Stimulated activated CD8-positive, alpha-beta memory T cell treated with anti-CD3 and anti-CD28 coated beads, Interleukin-12 subunit alpha, Interleukin-12 subunit beta, amount 100 ng/mL, for 24 hours (primary cell): ENCODE data around the gene PHACTR1.

Experiments used
- DNase-seq: peaks from one replicate; pipeline ENCODE4 v3.0.0-alpha.2; 2020; ENCODE audit errors: extremely low read depth

PHACTR1 gene

DNA sequence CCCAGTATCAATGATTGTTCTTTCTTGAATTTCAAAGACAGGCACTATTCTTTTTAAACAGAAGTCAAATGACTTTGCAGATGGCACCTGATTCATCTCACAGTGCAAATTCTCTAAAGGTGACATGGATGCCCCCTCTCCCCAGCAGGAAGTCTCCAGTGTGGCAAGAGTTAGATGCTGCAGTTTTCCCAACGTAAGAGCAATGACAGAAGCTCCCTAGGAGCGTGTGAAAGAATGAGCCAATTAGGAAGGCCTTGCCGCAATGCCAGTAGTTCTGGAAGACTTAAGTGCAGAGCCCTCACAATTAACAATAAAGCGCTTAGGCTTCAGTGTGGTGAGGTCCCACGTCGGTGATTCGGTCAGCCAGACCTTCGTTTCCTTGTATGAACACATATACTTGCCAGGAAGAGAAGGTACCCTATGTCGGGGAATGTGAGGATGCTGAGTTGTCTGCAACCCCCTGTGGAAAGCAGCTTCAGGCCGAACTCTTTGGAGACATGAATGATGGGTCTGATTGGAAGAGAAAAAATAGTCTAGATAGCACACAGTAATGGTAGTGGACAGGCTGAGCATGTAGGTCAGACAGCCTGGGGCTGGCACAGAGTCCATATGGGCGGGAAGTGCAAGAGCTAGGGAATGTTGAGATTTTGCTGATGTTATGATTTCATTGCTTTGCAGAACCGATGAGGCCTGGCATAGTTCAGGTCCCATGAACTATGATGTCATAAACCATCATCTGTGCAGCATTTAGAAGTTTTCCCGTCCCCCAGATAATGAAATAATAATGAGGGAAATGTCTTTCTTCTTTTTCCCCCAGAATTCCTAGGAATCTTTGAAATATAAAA lies 132.6 kb downstream of the PHACTR1 start:
- DNase-seq, result no peak

DNA sequence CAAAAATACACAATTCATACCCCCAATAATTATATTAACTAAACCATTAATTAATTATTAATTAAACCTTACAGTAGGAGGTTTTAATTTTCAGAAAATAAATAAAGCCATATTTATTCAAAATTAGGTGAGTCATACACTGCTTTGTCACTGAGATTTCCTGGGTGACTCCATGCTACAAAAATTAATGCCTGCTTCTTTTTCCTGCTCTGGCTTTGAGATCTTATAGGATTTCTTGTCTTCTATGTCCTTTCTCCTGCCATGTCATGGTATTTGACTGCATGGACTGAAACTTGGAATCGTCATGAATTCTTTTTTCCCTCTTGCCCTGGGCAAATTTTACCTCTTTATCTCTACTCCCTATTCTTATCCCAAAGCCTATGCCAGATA lies 133.2 kb downstream of the PHACTR1 start:
- no peak for DNase-seq

DNA sequence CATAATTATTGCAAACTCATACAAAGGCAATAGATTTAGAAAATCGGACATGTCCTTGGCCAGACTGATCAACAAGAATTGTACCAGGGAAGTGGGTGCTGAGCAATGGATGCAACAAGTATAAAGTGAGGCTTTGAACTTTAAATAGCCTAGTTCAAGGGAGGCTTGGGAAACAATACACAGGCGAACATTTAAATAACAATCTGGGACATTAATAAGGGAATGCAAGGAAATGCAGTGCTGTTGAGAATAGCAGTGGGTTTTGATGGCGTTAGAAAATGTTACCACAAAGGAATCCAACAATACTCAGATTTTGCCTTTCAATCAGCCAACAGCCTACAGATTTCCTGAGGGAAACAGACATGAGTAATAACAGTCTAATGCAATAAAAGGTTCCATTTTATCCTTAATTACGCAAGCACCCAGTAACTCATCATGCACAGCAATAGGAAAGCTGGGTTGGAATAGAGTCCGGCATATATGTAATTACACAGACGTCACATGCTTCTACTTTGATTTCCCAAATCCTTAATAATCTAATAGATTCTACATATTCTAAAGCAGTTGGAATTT lies 134.6 kb downstream of the PHACTR1 start:
- DNase-seq, result no peak

DNA sequence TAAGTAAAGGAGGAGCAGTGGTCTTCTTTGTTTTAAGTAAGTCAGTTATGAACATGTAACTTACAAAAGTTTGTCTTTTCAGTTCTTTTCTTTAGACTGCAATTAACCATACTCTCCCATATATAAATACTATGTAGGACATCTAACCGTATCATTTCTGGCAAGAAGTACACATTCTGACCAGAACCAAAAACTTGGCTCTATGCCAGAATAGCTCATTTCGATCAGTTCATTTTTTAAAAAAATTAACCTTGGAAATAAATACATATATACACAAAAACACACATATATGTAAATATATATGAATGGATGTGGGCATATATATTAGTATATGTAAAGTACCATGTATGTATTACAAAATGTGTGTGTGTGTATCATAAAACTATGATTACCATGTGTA lies 145.0 kb downstream of the PHACTR1 start:
- DNase-seq, result no peak

DNA sequence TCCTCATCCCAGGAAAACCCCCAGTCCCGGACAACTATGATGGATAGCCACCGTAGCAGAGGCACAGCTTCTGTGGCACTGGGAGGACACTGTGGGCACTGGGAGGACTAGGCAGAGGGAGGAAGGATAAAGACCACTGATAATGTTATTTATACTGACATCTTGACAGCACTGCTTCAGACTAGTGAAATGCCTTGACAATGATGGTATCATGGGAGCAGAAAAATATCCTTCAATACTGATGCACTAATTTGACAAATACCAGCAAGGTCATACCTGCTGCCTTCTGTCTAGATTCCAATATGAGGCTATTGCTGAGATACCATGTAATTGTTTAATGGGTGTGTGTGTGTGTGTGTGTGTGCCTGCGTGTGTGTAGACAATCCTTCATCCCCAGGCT lies 148.6 kb downstream of the PHACTR1 start:
- no peak for DNase-seq

DNA sequence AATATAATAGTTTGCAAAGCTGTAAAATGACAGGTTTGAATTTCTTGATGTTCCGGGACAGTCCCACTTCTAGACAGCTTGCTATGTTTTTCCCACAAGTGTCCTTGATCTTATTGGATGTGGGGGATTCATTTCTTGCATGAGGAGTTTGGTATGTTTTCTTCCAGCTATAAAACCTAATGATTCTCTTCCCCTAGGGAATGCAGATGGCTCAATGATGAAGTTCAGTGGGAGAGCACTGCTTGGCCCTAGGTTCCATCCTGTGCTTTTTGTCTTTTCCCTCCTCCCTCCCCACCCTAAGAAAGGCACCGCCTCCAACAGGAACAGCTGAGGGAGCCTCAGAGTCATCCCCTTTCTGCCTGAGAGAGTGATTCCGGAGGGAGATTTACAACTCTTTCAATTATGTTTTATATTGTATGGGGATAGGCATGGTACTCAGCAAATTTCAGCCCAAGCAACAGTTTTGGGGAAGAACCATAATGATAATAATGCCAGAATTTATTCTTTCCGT lies 149.2 kb downstream of the PHACTR1 start:
- DNase-seq, result no peak

DNA sequence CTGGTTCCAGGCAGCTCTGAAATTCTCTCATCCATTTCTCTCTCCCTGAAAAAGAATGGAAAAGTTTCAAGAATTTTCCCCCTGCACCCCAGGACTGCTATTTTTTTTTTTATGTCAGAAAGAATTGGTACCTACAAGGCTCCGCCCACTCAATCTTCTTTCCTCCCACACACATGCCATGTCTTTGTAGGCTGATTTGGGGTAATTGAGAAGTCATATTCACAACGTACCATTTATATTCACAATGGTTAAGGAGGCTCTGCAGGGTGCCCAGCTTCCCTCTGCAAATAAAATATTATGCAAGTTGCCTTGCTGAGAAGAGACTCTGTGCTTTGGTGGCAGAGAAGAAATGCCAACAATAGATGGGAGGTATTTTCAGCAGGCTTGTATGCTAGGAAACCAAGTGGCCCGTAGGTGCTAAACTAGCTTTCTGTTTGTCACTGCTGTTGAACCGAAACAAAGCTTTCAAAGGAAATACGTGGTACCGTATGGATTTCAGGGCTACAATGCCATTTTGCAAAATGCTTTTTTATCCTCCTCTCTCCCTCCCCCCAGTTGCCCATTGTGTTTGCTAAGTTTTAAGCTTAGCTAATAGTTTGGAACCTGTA lies 150.0 kb downstream of the PHACTR1 start:
- no peak for DNase-seq

DNA sequence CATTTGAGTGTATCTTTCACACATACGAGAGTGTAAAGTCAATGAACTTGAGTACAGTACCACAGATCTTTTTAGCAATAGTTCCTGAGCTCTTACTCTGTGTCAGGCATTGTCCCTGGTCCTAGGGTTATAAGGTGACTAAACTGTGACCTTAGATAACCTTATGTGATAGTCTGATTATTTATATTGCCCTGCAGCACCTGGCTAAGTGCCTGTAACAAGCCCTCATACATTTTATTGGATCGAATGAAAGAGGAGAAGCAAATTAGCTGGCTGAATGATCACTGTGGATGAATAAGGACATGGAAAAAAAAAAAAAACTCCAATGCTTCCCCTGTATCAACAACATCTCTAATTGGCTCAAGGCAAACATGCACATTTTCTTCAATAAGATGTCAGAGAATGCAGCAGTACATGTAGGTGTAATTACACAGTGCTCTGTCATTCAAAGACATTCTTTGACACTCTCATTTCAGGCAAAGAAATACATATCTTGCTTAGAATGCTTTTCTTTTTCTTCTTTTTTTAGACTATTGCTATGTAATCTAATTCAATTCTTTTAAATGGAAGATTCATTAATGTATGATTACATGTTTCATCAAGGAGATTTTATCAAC lies 153.4 kb downstream of the PHACTR1 start:
- DNase-seq, result no peak

DNA sequence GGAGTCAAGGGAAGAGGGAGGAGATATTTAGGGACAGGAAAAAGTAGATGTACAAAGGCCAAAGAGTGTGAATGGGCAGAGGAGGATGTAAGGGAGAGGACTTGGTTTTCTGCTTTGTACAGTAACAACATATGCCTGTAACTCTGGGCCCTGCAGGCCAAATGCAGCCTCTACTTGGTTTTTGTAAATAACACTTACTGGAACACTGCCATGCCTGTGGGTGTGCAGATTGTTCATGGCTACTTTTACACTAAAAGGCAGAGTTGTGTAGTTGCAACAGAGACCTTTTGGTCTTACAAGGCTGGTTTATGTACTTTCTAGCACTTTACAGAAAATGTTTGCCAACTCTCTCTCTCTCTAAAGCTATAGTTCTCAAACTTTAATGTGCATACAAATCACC lies 157.1 kb downstream of the PHACTR1 start:
- DNase-seq, result no peak

DNA sequence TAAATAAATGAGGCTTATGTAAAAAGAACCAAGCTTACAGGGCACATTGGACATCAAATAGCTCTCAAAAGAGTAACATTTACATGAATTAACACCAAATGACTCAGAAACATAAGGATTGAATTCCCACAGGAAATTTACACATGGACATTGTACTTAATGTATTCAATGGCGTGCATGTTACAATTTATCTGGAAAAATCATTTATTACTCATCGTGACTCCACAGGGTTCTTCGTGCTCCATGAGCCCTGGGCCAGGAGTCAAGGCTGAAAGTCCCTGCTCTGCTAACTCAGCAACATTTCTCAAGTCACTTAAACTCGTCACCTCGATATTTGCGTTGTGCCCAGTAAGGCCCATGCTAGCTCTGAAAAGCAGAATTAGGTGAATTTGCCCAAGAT lies 158.5 kb downstream of the PHACTR1 start:
- DNase-seq, result no peak

DNA sequence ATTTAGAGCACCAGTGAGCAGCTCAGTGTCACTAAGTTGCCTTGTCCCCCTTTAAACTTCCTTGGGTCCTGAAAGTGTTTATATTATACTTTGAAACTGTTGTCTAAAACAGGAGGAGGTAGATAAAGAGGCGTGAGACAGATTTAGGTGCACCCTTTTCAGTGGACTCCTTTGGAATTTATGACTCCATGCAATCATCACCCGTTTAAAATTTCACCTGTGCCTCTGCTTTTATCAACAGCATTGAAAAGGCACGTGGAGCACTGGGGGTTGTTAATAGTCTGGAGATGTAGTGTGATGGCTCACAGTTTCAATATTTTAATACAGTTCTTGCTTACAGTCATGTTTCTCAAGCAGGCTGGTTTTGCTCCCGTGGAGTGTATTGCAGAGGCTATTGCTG lies 162.2 kb downstream of the PHACTR1 start:
- no peak for DNase-seq

DNA sequence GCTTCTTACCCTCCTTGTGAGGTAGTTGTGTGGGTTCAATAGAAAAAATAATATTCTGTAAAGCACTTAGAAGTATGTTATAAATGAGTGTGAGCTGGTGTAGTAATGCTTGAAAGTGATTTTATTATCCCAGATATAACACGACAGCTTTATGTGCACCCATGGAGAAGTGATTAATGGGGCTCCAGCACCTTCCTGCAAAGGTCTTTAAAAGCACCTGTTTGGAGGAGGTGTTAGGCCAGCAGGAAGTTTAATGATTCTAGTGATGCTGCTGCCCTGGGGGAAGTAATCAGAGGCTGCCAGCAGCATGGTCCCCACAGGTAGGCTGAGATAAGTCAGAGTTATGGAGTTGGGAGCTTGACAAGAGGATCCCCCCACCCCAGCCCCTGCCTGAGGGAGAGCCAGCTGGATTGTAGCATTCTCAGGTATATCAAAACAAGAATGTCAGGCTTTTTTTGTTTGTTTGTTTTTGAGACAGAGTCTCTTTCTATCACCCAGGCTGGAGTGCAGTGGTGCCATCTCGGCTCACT lies 166.3 kb downstream of the PHACTR1 start:
- no peak for DNase-seq

DNA sequence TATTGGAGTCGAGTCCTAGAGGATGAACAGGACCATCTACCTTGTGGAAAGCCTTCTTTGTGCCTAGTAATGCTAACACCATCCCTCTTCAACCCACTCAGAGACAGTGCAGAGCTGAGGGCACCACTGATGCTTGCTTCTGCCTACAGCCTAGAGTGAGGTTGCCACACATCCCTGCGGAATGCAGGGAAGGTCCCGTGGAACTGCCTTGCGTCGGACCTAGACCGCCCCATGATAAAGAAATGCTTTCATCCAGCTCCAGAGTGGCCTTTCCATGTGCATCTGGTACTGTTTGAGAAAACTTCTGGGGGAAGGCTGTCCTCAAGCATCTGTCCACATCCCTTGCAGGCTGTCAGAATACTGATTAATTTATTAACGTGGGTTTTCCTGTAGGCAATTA lies 168.4 kb downstream of the PHACTR1 start:
- no peak for DNase-seq

DNA sequence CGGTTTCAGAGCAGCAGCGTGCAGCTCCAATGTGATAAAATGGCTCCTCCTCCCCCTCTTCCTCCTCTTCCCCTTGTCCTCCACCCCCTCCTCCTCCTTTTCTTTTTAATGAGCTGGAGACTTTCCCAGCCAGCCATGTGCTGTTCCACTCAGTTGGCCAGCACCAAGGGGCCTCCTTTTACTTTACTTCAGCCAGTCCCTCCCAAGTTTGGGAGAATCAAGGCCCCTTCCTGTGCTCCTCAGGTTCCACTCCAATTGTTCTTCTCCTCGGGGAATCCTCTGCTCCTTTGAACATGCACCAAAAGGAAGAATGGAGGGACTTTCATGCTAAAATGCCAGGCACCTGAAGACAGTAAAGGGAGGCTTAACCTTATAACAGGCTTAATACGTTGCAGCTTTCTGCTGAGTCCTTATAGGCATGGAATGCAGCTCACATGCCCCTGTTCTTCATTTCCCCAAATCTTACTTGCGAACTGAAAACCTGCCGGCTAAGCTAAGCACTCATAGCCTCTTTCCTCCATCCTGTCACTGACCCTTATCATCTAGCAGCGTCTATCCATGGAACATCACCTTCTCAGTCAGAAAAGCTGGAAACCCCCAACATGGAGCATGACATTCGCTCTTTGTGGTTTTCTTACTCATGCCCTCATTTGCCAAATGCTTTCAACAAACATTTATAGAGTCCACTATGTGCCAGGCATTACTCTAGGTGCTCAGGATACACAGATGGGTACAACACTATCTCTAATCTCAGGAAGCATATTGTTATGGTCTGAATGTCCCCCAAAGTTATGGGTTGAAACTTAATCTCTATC lies 170.6 kb downstream of the PHACTR1 start:
- DNase-seq, result no peak

DNA sequence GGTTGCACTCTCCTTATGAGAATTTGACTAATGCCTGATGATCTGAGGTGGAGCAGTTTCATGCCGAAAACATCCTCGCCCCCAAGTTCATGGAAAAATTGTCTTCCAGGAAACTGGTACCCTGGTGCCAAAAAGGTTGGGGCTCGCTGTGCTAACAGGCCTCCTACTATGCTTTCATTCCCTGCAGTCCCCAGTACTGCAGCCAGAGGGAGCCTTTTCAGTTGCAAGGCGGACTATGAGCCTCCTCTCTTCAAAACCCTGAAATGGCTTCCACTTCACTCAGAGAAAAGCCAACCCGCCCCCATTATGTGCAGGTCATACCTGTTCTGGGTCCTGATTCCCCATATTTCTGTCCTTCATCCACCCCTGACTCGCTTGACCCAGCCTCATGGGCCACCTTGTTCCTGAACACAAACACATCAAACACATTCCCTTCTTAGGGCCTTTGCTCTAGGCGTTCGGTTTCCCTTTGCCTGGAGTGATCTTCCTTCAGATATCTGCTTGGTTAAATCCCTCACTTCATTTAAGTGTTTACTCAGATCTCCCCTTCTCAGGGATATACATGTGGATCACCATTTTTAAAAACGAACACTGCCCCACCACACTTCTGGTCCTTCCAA lies 173.7 kb downstream of the PHACTR1 start:
- DNase-seq, result no peak

DNA sequence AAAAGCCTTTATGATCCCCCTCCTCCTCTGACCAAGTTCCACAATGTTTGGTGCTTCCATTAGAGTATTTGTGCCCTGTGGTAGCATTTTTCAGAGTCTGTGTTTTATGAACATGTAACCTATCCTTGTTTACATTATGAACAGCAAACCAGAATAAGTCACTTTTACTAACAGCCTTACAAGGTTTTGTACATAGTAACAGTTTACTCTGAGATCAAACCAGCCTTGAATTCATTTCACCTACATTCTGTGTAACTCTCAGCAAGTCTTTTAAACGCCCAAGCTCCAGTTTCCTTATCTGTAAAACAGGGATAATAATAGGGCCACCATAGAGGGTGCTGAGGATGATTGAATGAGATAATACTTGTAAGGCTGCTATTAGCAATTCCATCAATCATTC lies 175.0 kb downstream of the PHACTR1 start:
- DNase-seq, result no peak

DNA sequence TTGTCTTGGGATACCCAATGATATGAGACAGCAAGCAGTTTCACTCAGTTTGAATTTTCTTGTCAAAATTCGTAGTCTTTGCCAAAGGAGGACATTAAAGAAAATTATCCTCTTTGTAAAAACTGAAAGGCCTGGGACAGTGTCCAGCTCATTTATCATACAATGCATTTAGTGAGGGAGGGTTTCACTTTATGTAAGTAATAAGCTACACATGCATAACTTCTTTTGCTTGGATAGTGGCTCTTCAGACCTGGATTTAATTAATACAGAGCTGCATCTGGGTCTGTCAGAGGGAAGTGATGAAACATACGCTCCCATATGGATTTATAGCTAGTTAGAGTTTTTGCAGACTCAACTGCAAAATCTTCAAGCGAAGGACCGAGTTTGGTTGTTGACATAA lies 175.6 kb downstream of the PHACTR1 start:
- no peak for DNase-seq

DNA sequence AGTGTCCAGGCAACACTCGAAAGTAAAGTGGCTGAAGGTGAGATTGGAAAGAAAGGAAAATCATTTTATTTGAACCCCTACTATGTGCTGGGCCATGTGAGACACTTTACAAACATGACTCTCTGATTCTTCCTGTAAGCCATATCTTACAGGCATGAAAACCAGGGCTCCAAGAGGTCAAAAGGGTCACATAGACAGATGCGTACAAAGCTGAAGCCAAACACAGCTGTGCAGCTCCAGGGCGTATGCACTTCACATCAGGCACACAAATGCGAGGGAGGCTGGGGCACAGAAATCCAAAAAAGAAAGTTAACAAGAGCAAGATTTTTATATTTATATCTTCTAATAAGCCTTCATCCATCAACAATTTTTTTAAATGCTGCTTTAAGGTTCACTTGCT lies 176.5 kb downstream of the PHACTR1 start:
- no peak for DNase-seq

DNA sequence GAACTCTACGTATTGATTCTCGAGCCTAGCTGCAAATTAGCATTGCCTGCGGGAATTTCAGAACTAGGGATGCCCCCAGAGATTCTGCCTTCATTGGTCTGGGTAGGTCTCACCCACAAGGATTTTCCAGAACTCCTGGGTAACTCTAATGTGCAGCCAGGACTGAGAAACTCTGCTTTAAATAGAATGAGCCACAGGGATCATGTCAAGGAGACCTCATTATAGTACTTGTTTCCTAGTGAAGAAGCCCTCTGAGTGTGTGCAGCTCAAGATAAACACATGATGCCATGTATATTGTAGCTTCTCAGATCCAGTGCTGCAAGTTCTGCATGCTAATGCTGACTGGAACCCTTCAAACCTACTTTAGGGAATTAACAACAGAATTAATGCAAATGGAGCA lies 179.2 kb downstream of the PHACTR1 start:
- no peak for DNase-seq

DNA sequence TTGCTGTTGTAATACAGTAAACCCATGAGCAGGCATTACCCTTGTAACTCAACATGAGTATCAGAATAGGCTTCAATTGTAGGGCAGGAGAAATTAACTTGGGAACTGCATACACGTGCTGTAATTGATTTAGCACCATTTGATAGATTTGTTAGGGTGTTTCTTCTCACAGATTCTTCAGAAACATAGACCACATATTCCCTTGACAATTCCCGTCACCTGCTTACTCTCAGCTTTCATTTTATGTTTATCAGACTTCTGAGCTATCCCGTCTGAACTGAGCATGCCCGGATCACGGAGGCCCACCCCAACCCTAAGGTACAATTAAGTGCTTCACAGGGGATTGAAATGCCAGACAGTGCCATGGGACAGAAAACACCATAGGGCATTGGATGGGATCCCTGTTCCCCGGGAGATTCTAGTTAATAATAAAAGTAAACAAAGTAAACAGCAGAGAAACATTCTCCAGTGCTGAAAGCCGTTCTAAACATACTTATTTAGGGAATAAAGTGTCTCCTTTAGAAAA lies 179.7 kb downstream of the PHACTR1 start:
- DNase-seq, result no peak

DNA sequence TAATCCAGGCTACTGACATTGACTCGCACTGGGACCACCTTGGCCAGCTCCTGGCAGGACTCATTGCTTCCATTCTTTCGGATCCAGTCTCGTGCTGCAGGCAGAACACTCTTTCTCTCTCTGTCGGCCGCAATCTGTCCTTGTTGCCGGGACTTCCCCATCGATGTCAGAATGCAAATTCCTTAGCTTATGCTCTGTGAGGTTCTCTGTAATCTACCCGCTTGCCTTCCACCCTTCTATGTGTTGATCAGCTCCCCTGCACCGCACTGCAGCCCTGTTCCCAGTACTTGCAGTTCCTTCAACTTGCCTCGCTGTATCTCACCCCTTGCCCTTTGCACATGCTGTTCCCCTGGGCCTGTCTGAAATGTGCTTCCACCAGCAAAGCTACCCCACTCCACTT lies 182.0 kb downstream of the PHACTR1 start:
- DNase-seq, result no peak
